ENCODE data around the gene NAT14.
"Not testable (repeated sequence)": the region's sequence is repeated elsewhere in the genome, so short reads cannot be mapped to it uniquely, and the experiment has no call there.

The NAT14 gene

DNA sequence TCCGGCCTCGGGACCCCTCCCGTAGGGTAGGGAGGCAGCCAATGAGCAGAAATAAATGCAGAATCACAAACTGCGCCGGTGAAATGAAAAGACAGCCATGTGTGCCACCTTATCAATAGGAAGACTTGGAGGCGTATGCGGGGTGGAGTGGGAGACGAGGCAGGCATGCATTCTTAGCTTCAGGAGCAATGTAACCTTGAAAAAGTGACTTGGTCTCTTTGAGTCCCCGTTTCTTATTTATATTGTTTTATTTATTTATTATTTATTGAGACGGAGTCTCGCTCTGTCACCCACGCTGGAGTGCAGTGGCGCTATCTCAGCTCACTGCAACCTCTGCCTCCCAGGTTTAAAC, 19.2 kb downstream of the NAT14 start:
- no peak for DNase-seq

GRCh38 chr19:55504981-55505380, 20.0 kb downstream of the NAT14 start:
- no peak for DNase-seq

DNA sequence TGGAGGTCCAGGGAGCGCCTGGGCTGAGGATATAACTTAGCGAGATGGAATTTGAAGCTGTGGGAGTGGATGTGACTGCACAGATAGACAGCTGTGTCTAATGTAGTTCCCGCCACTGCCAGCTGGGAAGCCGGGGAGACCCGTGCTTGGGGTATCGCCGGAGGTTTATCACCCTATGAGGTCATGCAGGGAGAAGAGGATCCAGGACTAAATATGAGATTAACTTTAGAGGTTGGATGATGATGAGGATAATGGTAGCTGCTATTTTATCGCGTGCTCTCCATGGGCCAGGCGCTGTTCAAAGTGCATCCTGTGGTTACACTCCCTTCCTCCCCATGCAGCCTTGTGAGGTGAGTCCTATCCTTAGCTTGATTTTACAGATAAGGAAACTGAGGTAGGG, 23.1 kb downstream of the NAT14 start:
- no peak for DNase-seq

- peak; percentile 40 to 77 for DNase-seq
Observed at GRCh38 chr19:55516878-55517620, 32.1 kb downstream of the NAT14 start.

- DNase-seq = no peak
Observed at GRCh38 chr19:55519451-55520311, 34.7 kb downstream of the NAT14 start.

DNA sequence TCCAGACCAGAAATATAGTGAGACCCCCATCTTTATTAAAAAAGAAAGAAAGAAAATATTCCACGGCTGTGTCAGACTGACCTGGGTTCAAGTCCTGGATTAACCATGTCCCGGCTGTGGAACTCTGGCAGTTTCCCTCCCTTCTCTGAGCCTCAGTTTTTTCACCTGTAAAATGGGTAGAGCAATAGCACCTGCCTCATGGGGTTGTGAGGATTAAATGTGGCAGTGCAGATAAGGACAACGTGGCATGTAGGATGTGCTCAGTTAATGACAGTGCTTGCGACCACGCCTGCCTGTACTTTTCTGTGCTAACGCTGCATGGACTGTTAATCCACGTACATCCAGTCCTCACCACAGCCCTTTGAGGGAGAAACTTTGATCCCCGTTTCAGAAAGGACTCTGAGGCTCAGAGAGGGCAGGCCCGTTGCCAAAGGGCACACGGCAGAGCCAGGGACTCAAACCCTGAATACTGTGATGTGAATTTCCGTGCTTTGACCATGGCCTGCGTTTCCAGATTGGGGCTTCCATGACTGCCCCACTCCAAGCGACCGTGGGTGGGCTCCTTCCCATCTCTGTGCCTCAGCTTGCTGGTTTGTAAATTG, 35.8 kb downstream of the NAT14 start:
- DNase-seq = no peak

GRCh38 chr19:55525289-55526101, 40.5 kb downstream of the NAT14 start:
- DNase-seq = no peak

DNA sequence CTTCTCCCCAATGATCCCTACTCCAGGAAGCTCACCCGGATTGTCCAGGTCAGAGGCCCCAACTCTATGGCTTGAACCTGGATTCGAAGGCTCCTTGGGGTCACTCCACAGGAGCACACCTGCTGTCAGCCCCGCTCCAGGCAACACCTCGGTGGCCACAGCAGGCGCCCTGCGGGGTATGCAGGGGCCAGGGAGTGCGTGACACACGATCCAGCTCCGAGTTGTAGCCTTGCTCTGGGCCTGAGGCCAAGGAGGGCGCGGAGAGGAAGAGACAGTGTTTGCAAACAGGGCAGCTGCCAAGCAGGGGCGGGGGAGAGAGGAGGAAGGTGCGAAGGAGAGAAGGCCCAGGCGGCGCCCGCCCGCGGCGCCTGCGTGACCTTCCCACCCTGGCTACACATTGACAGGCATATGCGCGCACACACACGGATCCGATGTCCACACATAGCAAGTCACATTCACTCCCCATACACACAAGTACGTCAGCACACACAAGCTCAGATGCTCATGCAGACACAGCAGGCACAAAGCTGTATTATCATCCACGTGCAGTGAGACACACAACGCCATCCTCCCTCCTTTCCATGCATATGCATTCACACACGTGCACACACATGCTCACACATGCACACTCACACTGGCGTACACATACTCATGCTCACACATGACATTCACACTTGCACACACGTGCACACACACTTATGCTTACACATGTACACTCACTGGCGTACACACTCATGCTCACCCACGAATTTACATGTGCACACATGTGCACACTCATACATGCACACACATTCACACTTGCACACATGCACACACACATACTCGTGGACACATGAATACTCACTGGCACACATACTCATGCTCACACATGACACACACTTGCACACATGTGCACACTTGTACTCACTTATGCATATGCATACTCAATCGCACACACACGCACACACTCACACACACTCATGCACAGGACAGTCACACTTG, 41.5 kb downstream of the NAT14 start:
- DNase-seq = no peak

DNA sequence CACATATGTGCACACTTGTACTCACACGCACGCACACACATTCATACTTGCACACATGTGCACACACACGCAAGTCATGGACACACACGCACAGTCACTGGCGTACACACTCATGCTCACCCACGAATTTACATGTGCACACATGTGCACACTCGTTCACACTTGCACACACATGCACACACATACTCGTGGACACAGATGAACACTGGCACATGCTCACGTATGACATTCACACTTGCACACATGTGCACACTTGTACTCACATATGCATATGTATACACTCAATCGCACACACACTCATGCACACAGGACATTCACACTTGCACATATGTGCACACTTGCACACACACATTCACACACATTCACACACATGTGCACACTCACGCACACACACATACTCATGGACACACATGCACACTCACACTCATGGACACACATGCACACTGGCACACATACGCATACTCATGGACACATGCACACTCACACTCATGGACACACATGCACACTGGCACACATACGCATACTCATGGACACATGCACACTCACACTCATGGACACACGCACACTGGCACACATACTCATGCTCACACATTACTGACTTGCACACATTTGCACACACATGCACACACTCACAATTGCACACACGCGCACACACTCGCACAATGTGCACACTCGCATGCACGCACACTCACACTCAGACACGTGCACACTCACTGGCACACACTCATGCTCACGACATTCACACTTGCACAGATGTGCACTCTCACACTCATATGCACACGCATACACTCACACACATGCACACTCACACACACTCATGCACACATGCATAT, 42.4 kb downstream of the NAT14 start:
- DNase-seq = no peak

DNA sequence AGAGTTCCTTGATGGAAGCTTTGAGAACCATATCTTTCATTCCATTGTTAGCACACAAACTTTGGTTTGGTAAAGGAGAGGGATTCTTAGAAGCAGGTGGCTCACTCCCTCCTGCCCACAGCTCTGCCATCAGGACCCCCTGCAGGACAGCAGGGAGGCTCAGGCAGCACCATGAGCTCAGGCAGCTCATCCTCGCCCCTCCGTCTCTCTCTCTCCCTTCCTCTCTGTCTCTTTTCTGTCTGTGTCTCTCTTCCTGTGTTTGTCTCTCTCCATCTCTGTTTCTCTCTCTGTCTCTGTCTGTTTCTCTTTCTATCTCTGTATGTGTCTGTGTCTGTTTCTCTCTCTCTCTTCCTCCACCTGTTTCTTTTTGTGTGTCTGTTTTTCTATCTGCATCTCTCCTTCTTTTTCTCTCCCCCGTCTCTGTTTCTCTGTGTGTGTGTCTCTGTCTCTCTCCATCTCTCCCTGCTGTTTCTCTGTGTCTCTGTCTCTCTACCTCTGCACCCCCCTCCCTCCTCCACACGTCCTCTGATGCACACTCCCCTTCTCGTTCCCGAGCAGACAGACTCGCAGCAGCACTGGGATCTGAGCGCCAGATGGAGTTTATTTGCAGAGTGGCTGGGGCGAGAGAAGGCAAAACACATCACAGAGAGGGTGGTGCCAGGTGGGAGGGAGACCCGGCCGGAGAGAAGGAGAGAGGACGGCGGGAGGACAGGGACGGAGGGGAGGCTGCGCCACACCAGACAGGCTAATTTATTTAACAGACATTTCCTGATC, 43.2 kb downstream of the NAT14 start:
- DNase-seq = no peak

- DNase-seq = no peak
Observed at GRCh38 chr19:55529636-55530234, 44.7 kb downstream of the NAT14 start.

DNA sequence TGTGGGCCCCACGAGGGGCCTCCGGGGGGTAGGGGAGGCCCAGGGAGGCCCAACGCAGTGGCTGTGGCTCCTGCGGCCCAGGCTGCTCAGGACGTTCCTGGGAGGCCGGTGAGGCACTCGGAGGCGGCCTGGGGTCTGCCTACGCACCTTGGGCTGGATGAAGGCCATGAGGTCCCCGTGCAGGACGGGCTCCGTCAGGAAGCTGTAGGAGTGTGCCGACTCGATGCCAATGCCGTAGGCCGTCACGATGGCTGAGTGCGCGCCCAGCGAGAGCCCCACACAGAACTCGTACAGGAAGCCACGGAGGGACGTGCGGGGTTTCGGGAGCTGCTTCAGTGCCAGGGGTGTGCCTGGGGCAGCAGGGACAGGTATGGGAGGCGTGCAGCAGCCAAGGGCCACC, 46.0 kb downstream of the NAT14 start:
- DNase-seq = no peak

DNA sequence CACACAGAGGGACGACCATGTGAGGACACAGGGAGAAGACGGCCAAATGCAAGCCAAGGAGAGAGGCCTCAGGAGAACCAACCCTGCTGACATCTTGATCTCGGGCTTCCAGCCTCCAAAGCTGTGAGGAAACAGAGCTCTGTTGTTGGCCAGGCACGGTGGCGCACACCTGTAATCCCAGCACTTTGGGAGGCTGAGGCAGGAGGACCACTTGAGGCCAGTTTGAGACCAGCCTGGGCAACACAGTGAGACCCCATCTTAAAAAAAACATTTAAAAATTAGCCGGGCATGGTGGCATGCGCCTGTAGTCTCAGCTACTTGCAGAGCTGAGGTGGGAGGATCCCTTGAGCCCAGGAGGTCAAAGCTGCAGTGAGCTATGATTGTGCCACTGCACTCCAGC, 49.3 kb downstream of the NAT14 start:
- not testable (repeated sequence) for DNase-seq

GRCh38 chr19:55535173-55535964, 50.4 kb downstream of the NAT14 start:
- no peak for DNase-seq

DNA sequence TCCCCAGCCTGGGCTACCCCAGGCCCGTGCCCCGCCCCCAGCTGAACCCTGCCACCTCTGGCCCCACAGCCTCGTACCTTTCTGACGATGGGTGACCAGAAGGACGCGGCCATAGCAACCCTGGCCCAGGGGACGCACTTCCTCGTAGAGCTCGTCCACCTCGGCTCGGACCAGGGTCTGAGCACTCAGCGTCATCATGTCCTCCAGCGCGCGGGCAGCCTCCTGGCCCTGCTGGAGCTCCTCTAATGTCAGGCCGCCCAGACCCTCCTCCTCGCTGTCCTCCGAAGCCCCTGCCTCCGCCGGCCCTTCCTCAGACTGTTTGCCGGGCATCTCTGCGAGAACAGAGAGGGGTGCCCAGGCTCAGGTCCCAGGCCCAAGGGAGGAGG, 51.0 kb downstream of the NAT14 start:
- no peak for DNase-seq

- no peak for DNase-seq
Observed at GRCh38 chr19:55536366-55536765, 51.4 kb downstream of the NAT14 start.
